ENCODE results near the gene SLC12A3. TPM values are rescaled to one million over a fixed set of nuclear protein-coding genes. Genes with fewer than 3 reads are reported as not detected.

Gene SLC12A3
- polyA plus RNA-seq, 3 donors = 0.03 TPM; not detected in 2

DNA sequence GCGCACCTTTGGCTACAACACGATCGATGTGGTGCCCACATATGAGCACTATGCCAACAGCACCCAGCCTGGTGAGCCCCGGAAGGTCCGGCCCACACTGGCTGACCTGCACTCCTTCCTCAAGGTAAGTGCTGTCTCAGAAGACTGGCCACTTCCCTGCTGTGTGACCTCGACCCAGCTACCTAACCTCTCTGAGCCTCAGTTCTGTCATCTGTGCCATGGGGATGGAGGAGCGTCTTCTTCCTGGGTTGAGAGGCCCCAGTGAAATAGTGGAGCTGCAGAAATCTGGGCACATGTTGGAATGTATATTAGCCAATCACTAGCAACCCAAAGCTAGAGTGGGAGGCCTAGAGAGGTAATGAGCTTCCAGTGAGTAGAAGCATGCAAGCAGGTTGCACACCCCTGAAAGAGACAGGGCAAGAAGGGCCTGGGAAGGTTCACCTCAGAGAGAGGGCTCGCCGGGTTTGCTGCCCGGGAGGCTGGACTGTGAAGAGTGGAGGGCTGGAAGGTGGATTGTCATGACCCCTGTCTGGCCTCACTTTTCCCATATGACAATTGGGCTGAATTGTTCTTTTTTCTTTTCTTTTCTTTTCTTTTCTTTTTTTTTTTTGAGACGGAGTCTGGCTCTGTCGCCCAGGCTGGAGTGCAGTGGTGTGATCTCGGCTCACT lies 521 bp downstream of the SLC12A3 start:
- Mint-ChIP-seq H3K27me3 (ENCODE audit: low read depth in 3 of 3) (peaks cover 0 to 9% (median 4%) of the 10 kb centered on the region in 3 donors), H3K4me1 (peaks cover 52% of the 10 kb centered on the region), H3K36me3 (peaks cover 2% of the 10 kb centered on the region in 2 donors), H3K27ac (peak overlapping the region in 1 of 7 donors; percentile 18), H3K9me3 (no peaks in the 10 kb centered on the region), H3K4me3 (no peak overlapping the region)
- peaks cover 41 to 53% of the 10 kb centered on the region in 2 donors for H3K4me1 ChIP-seq (ENCODE audit: control insufficient read depth in 1 of 2, insufficient read depth in 2 of 2, low read length in 2 of 2)
- no peak overlapping the region for H3K4me3 ChIP-seq (replicated peaks in 1 of 3; ENCODE audit: low read depth in 2 of 3, low read length in 3 of 3)
- no peaks in the 10 kb centered on the region for H3K9me3 ChIP-seq (replicated peaks in 1 of 2; ENCODE audit: control insufficient read depth in 1 of 2, insufficient read depth in 1 of 2, low read length in 2 of 2)
- TF ChIP-seq, protein P1, sequence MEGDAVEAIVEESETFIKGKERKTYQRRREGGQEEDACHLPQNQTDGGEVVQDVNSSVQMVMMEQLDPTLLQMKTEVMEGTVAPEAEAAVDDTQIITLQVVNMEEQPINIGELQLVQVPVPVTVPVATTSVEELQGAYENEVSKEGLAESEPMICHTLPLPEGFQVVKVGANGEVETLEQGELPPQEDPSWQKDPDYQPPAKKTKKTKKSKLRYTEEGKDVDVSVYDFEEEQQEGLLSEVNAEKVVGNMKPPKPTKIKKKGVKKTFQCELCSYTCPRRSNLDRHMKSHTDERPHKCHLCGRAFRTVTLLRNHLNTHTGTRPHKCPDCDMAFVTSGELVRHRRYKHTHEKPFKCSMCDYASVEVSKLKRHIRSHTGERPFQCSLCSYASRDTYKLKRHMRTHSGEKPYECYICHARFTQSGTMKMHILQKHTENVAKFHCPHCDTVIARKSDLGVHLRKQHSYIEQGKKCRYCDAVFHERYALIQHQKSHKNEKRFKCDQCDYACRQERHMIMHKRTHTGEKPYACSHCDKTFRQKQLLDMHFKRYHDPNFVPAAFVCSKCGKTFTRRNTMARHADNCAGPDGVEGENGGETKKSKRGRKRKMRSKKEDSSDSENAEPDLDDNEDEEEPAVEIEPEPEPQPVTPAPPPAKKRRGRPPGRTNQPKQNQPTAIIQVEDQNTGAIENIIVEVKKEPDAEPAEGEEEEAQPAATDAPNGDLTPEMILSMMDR (IDR thresholded peaks at IDR 0.05) = no peak
- no peaks in the 10 kb centered on the region for H4K20me1 ChIP-seq (ENCODE audit: insufficient read depth, low read length)
- no peak overlapping the region for H3K9ac ChIP-seq (ENCODE audit: insufficient read depth, low read length, poor library complexity, severe bottlenecking)
- no peaks in the 10 kb centered on the region for H3K27me3 ChIP-seq (ENCODE audit: control insufficient read depth in 2 of 2, insufficient read depth in 2 of 2, low read length in 2 of 2)
- H3K27ac ChIP-seq (ENCODE audit: low read depth in 1 of 2, low read length in 2 of 2) = no peak overlapping the region
- DNase-seq = no peak
- H3K4me2 ChIP-seq (replicated peaks; ENCODE audit: extremely low read depth, low read length, poor library complexity, severe bottlenecking) = no peak overlapping the region
- no peaks in the 10 kb centered on the region for H3K36me3 ChIP-seq (replicated peaks in 1 of 2; ENCODE audit: control insufficient read depth in 1 of 2, insufficient read depth in 2 of 2, low read length in 2 of 2)
- intact Hi-C loops (cut with micrococcal nuclease) = loop anchor here in 1 of 2 donors (5.0 to 10.0 kb wide), 3 partner anchors 67 to 299 kb away; partner anchors contain the start of gene HERPUD1
- WGBS (ENCODE audit: insufficient coverage) = 100% methylated on average over 5 of the region's 13 CpGs
- H2AFZ ChIP-seq (ENCODE audit: insufficient read depth, low read depth, low read length, poor library complexity, severe bottlenecking) = no peak overlapping the region
- H3K79me2 ChIP-seq (ENCODE audit: insufficient read depth, low read length) = no peaks in the 10 kb centered on the region

DNA sequence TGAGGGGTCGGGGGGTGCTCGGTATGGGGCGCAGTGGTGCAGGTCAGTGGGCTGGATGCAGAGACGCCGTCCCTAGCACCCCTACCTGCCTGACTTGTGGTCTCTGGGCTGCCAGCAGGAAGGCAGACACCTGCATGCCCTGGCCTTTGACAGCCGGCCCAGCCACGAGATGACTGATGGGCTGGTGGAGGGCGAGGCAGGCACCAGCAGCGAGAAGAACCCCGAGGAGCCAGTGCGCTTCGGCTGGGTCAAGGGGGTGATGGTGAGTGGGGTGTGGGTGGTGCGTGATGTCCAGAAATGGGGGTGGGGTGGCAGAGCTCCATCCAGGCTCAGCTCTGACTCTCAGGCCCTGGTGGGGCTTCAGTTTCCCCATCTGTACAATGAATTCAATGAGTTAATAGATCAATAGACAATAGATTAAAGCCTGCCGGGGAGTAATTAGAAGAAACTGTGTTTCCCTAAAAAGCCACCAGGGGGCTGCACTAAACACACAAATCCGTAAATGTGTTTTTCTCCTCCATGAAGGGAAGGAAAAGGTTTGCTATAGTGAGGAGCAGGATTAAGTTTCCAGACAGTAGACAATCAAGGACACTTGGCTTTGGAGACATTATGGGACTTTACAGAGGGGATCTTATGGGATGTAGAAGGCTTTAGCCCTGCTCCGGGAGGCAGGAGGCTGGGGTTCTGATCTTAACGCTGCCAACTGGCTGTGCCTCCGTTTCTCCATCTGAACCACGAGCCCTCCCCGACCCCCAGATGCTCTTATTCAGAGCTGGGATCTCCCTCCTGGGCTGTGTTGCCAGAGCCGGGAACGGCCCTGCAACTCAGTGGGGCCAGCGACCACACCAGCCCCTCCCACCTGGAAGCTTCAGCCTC lies 2.2 kb downstream of the SLC12A3 start:
- peaks cover 30 to 44% of the 10 kb centered on the region in 2 donors for H3K4me1 ChIP-seq (ENCODE audit: control insufficient read depth in 1 of 2, insufficient read depth in 2 of 2, low read length in 2 of 2)
- H3K4me3 ChIP-seq (replicated peaks in 1 of 3; ENCODE audit: low read depth in 2 of 3, low read length in 3 of 3) = no peak overlapping the region
- Mint-ChIP-seq H3K9me3 (no peaks in the 10 kb centered on the region), H3K27ac (no peak overlapping the region), H3K4me1 (peaks cover 41% of the 10 kb centered on the region), H3K27me3 (ENCODE audit: low read depth in 3 of 3) (peaks cover 0 to 9% (median 2%) of the 10 kb centered on the region in 3 donors), H3K36me3 (peaks cover 2% of the 10 kb centered on the region in 2 donors), H3K4me3 (no peak overlapping the region)
- no peaks in the 10 kb centered on the region for H3K27me3 ChIP-seq (ENCODE audit: control insufficient read depth in 2 of 2, insufficient read depth in 2 of 2, low read length in 2 of 2)
- intact Hi-C loops (cut with micrococcal nuclease) = loop anchor here in 1 of 2 donors (5.0 to 10.0 kb wide), 3 partner anchors 65 to 298 kb away; partner anchors contain the start of gene HERPUD1
- TF ChIP-seq, protein P1 (IDR thresholded peaks at IDR 0.05) = peak; percentile 84
- no peak overlapping the region for H3K4me2 ChIP-seq (replicated peaks; ENCODE audit: extremely low read depth, low read length, poor library complexity, severe bottlenecking)
- H3K36me3 ChIP-seq (replicated peaks in 1 of 2; ENCODE audit: control insufficient read depth in 1 of 2, insufficient read depth in 2 of 2, low read length in 2 of 2) = no peaks in the 10 kb centered on the region
- WGBS (ENCODE audit: insufficient coverage) = 66% methylated on average over 17 of the region's 23 CpGs
- H3K9ac ChIP-seq (ENCODE audit: insufficient read depth, low read length, poor library complexity, severe bottlenecking) = no peak overlapping the region
- DNase-seq = peak; percentile 40 to 65 (median 55)
- no peaks in the 10 kb centered on the region for H4K20me1 ChIP-seq (ENCODE audit: insufficient read depth, low read length)
- H3K79me2 ChIP-seq (ENCODE audit: insufficient read depth, low read length) = no peaks in the 10 kb centered on the region
- no peak overlapping the region for H3K27ac ChIP-seq (ENCODE audit: low read depth in 1 of 2, low read length in 2 of 2)
- H3K9me3 ChIP-seq (replicated peaks in 1 of 2; ENCODE audit: control insufficient read depth in 1 of 2, insufficient read depth in 1 of 2, low read length in 2 of 2) = no peaks in the 10 kb centered on the region
- peak overlapping the region; percentile 38 for H2AFZ ChIP-seq (ENCODE audit: insufficient read depth, low read depth, low read length, poor library complexity, severe bottlenecking)

Measured in CD14-positive monocyte (primary cell).